HepG2 (cell line): Measurements from ENCODE around the gene IL6R. TPM values are rescaled to one million over a fixed set of nuclear protein-coding genes. Genes with fewer than 3 reads are reported as not detected.

Experiments
- CEBPB ChIP-seq: IDR thresholded peaks from 2 replicates; pipeline ENCODE4 v1.6.1; 2011; ENCODE audit warnings: low read depth, low read length, improper control_type of control experiment, borderline replicate concordance
- CEBPG ChIP-seq: IDR thresholded peaks from 2 replicates; pipeline ENCODE4 v1.6.1; 2016
- FOXK1 ChIP-seq: sonication (generic); formaldehyde crosslinking; IDR thresholded peaks from 2 replicates; pipeline ENCODE4 v1.4.0; 2020; ENCODE audit warnings: low read depth, missing genetic modification reagents, borderline replicate concordance
- FOXM1 ChIP-seq: sonication (generic); formaldehyde crosslinking; IDR thresholded peaks from 2 replicates; pipeline ENCODE4 v1.5.0; 2020; ENCODE audit warnings: missing genetic modification reagents
- HNF4G ChIP-seq, 2 experiments: sonication (generic) in 1 of 2; formaldehyde crosslinking in 1 of 2; IDR thresholded peaks; 2 replicates each; pipeline versions ENCODE4 v1.4.0 to v1.6.1; 2011 to 2020; ENCODE audit warnings: borderline replicate concordance in 2 of 2, low read depth in 2 of 2, mild to moderate bottlenecking in 2 of 2, low read length in 1 of 2, missing genetic modification reagents in 1 of 2, moderate library complexity in 1 of 2
- HNRNPLL ChIP-seq: fragments of 200-400 bp; formaldehyde crosslinking; IDR thresholded peaks from 2 replicates; pipeline ENCODE4 v1.6.1; 2017; ENCODE audit warnings: mild to moderate bottlenecking, low read depth, low read length; ENCODE audit not compliant: poor library complexity, severe bottlenecking
- KLF16 ChIP-seq, 2 experiments: sonication (generic) in 1 of 2; formaldehyde crosslinking in 1 of 2; IDR thresholded peaks; 2 replicates each; pipeline versions ENCODE4 v1.6.1 to v1.8.0; 2016 to 2023; ENCODE audit warnings: missing genetic modification reagents in 2 of 2, missing compliant biosample characterization in 1 of 2
- KLF6 ChIP-seq: IDR thresholded peaks from 2 replicates; pipeline ENCODE4 v1.8.0; 2016; ENCODE audit warnings: missing biosample characterization, missing genetic modification reagents
- MLLT10 ChIP-seq: sonication (generic); formaldehyde crosslinking; IDR thresholded peaks from 2 replicates; pipeline ENCODE4 v1.4.0; 2020; ENCODE audit warnings: missing genetic modification reagents
- NR2F1 ChIP-seq, 2 experiments: fragments of 450-650 bp in 1 of 2; formaldehyde crosslinking in 1 of 2; IDR thresholded peaks; 2 replicates each; pipeline versions ENCODE4 v1.5.0 to v1.6.1; 2016 to 2020; ENCODE audit warnings: mild to moderate bottlenecking in 1 of 2, missing compliant biosample characterization in 1 of 2, missing genetic modification reagents in 1 of 2, moderate library complexity in 1 of 2
- NRL ChIP-seq: sonication (generic); formaldehyde crosslinking; IDR thresholded peaks from 2 replicates; pipeline ENCODE4 v1.5.0; 2020; ENCODE audit warnings: missing genetic modification reagents, mild to moderate bottlenecking, moderate library complexity, borderline replicate concordance
- RNF2 ChIP-seq: fragments of 450-650 bp; conservative IDR thresholded peaks from 2 replicates; pipeline ENCODE4 v1.6.1; 2016; ENCODE audit warnings: low read depth
- SOX5 ChIP-seq: IDR thresholded peaks from 2 replicates; pipeline ENCODE4 v1.6.1; 2016; ENCODE audit warnings: borderline replicate concordance
- SRY ChIP-seq: sonication (generic); formaldehyde crosslinking; IDR thresholded peaks from 2 replicates; pipeline ENCODE4 v1.8.0; 2022; ENCODE audit warnings: mild to moderate bottlenecking, missing genetic modification reagents
- TOPORS ChIP-seq: sonication (generic); formaldehyde crosslinking; IDR thresholded peaks from 2 replicates; pipeline ENCODE4 v1.8.0; 2023; ENCODE audit warnings: mild to moderate bottlenecking, missing genetic modification reagents
- YEATS2 ChIP-seq: sonication (generic); formaldehyde crosslinking; IDR thresholded peaks from 2 replicates; pipeline ENCODE4 v1.4.0; 2020; ENCODE audit warnings: missing genetic modification reagents, borderline replicate concordance
- YY1 ChIP-seq: IDR thresholded peaks from 2 replicates; pipeline ENCODE4 v1.6.1; 2011; ENCODE audit warnings: low read length, low read depth, moderate library complexity, mild to moderate bottlenecking; ENCODE audit not compliant: insufficient read depth, insufficient replicate concordance
- ZFP37 ChIP-seq: sonication (generic); formaldehyde crosslinking; IDR thresholded peaks from 2 replicates; pipeline ENCODE4 v1.4.0; 2020; ENCODE audit warnings: missing genetic modification reagents, borderline replicate concordance
- ZNF224 ChIP-seq: sonication (generic); formaldehyde crosslinking; IDR thresholded peaks from 2 replicates; pipeline ENCODE4 v1.5.0; 2020; ENCODE audit warnings: mild to moderate bottlenecking, missing genetic modification reagents
- ZNF230 ChIP-seq: sonication (generic); formaldehyde crosslinking; IDR thresholded peaks from 2 replicates; pipeline ENCODE4 v1.4.0; 2020; ENCODE audit warnings: mild to moderate bottlenecking, missing genetic modification reagents
- ZNF263 ChIP-seq: sonication (generic); formaldehyde crosslinking; IDR thresholded peaks from 2 replicates; pipeline ENCODE4 v1.4.0; 2020; ENCODE audit warnings: missing genetic modification reagents
- ZNF616 ChIP-seq: sonication (generic); formaldehyde crosslinking; IDR thresholded peaks from 2 replicates; pipeline ENCODE4 v1.5.0; 2020; ENCODE audit warnings: low read depth, mild to moderate bottlenecking, missing genetic modification reagents
- ZNF768 ChIP-seq: sonication (generic); formaldehyde crosslinking; IDR thresholded peaks from 2 replicates; pipeline ENCODE4 v1.4.0; 2020; ENCODE audit warnings: missing genetic modification reagents
- ZSCAN31 ChIP-seq: sonication (generic); formaldehyde crosslinking; IDR thresholded peaks from 2 replicates; pipeline ENCODE4 v1.5.0; 2020; ENCODE audit warnings: low read depth, mild to moderate bottlenecking, missing genetic modification reagents
- polyA plus RNA-seq, 8 experiments: library from polyadenylated mRNA; depleted of rRNA in 3 of 8; stranded (reverse) in 7 of 8; unstranded in 1 of 8; fragments of >200 nt; fragmentation: Illumina TruSeq in 4 of 8; extraction: Trizol in 4 of 8; gene quantifications; 2 replicates each; pipeline versions ENCODE4 v1.2.1 to v1.2.3, GENCODE V29; 2011 to 2016; ENCODE audit warnings: low read depth in 4 of 8, missing spikeins in 1 of 8, mixed read lengths in 1 of 8; ENCODE audit not compliant: insufficient read depth in 1 of 8
- total RNA-seq, 5 experiments: library from RNA; depleted of rRNA; stranded (reverse); fragments of >200 nt; fragmentation: Illumina TruSeq; extraction: Trizol; gene quantifications; 2 replicates each; pipeline ENCODE4 v1.2.3, GENCODE V29; 2016; ENCODE audit warnings: low read depth in 1 of 5
- TF ChIP-seq, protein P1 (sequence below): sonication (generic); formaldehyde crosslinking; IDR thresholded peaks from 2 replicates; pipeline ENCODE4 v1.8.0; 2022; ENCODE audit warnings: mild to moderate bottlenecking, missing genetic modification reagents; ENCODE audit not compliant: insufficient replicate concordance
- TF ChIP-seq, protein P2 (sequence below): sonication (generic); formaldehyde crosslinking; IDR thresholded peaks from 2 replicates; pipeline ENCODE4 v1.5.0; 2020; ENCODE audit warnings: missing genetic modification reagents
- TF ChIP-seq, protein P3 (sequence below): sonication (generic); formaldehyde crosslinking; IDR thresholded peaks from 2 replicates; pipeline ENCODE4 v1.9.0; 2021; ENCODE audit warnings: missing genetic modification reagents, mild to moderate bottlenecking, borderline replicate concordance

The IL6R gene
- total and polyA plus RNA-seq, 2 of the 13 experiments (the other 11 are each of a cell fraction or from before 2014, with no cell fraction given), result 5.0 to 24.5 TPM

DNA sequence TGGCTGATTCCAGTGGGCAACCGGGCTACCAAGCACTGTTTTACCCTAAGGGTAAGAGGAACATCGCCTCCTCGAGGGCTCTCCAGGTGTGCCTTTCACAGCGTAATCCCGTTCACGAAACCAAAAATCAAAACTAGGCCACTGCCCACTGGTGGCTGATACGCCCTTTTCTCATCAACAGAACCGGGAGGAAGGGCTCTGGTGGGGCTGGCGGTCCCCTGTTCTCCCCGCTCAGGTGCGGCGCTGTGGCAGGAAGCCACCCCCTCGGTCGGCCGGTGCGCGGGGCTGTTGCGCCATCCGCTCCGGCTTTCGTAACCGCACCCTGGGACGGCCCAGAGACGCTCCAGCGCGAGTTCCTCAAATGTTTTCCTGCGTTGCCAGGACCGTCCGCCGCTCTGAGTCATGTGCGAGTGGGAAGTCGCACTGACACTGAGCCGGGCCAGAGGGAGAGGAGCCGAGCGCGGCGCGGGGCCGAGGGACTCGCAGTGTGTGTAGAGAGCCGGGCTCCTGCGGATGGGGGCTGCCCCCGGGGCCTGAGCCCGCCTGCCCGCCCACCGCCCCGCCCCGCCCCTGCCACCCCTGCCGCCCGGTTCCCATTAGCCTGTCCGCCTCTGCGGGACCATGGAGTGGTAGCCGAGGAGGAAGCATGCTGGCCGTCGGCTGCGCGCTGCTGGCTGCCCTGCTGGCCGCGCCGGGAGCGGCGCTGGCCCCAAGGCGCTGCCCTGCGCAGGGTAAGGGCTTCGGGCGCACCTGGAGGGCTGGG is at the start of gene IL6R (continued):
- TF ChIP-seq, protein P1, sequence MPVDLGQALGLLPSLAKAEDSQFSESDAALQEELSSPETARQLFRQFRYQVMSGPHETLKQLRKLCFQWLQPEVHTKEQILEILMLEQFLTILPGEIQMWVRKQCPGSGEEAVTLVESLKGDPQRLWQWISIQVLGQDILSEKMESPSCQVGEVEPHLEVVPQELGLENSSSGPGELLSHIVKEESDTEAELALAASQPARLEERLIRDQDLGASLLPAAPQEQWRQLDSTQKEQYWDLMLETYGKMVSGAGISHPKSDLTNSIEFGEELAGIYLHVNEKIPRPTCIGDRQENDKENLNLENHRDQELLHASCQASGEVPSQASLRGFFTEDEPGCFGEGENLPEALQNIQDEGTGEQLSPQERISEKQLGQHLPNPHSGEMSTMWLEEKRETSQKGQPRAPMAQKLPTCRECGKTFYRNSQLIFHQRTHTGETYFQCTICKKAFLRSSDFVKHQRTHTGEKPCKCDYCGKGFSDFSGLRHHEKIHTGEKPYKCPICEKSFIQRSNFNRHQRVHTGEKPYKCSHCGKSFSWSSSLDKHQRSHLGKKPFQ (CRISPR knock-in tag), result no peak
- TF ChIP-seq CEBPG (CRISPR knock-in tag) (peak; percentile 99), ZNF616 (CRISPR knock-in tag) (0 out of 2 replicates have a peak, but pooled peaks have one; percentile 19), ZNF224 (no peak), SRY (CRISPR knock-in tag) (no peak), MLLT10 (no peak), FOXM1 (CRISPR knock-in tag) (no peak), FOXK1 (no peak), ZSCAN31 (CRISPR knock-in tag) (no peak), CEBPB (peak; percentile 99), YEATS2 (peak; percentile 49; the same call in 1 of the 2 replicates), YY1 (no peak), NRL (peak; percentile 6; the same call in 1 of the 2 replicates), SOX5 (CRISPR knock-in tag) (peak; percentile 40; the same call in 1 of the 2 replicates), KLF6 (CRISPR knock-in tag) (peak; percentile 95), ZNF768 (peak; percentile 93), ZNF263 (CRISPR knock-in tag) (no peak), NR2F1 (CRISPR knock-in tag; IDR thresholded peaks at IDR 0.05) (no peak), TOPORS (CRISPR knock-in tag) (no peak), RNF2 (0 out of 2 replicates have a peak, but pooled peaks have one; percentile 25), HNF4G (IDR thresholded peaks at IDR 0.05; ENCODE audit: borderline replicate concordance, low read depth, low read length) (no peak), HNF4G (CRISPR knock-in tag; IDR thresholded peaks at IDR 0.05; ENCODE audit: borderline replicate concordance, low read depth) (no peak), ZFP37 (CRISPR knock-in tag) (no peak; the same call in 1 of the 2 replicates), KLF16 (CRISPR knock-in tag; IDR thresholded peaks at IDR 0.05) (peak in 1 of 2 experiments; percentile 74; a peak in 2 of 4 replicates), ZNF230 (no peak), HNRNPLL (peak; percentile 72)
- TF ChIP-seq, protein P2, sequence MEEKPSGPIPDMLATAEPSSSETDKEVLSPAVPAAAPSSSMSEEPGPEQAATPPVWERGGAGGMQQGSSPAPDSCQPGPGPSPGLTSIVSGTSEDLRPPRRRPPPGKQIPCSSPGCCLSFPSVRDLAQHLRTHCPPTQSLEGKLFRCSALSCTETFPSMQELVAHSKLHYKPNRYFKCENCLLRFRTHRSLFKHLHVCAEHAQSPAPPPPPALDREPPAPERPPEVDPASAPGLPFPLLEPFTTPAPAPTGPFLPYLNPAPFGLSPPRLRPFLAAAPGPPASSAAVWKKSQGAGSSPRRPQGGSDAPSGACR (CRISPR knock-in tag), result no peak; the same call in 1 of the 2 replicates
- TF ChIP-seq, protein P3, sequence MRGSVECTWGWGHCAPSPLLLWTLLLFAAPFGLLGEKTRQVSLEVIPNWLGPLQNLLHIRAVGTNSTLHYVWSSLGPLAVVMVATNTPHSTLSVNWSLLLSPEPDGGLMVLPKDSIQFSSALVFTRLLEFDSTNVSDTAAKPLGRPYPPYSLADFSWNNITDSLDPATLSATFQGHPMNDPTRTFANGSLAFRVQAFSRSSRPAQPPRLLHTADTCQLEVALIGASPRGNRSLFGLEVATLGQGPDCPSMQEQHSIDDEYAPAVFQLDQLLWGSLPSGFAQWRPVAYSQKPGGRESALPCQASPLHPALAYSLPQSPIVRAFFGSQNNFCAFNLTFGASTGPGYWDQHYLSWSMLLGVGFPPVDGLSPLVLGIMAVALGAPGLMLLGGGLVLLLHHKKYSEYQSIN (CRISPR knock-in tag), result no peak
